BJ (cell line): ENCODE measurements around the gene PNLDC1. TPM values are rescaled to one million over a fixed set of nuclear protein-coding genes. Genes with fewer than 3 reads are reported as not detected.
A peak's percentile ranks its signal among the peaks of the same experiment; 100 is the strongest.
"Not testable (repeated sequence)": the region's sequence is repeated elsewhere in the genome, so short reads cannot be mapped to it uniquely, and the experiment has no call there.

Experiments used
- CTCF ChIA-PET: fragments of 350-600 bp; formaldehyde crosslinking; extraction: SDS; loops from one replicate; lab custom pipeline; 2021; ENCODE audit warnings: antibody characterized with exemption, inconsistent platforms; lab: Yijun Ruan, JAX
- POLR2A ChIA-PET: fragments of 300-600 bp; sonication (Branson Sonifier 250); formaldehyde crosslinking; extraction: SDS; loops from one replicate; lab custom pipeline; 2021; ENCODE audit warnings: antibody characterized with exemption; lab: Charles Lee
- DNase-seq: peaks from one replicate; pipeline ENCODE4 v3.0.0-alpha.2; 2011; ENCODE audit warnings: low read depth
- H3K27me3 ChIP-seq: 2 replicates; pipeline ENCODE4 v1.6.0; 2011; ENCODE audit warnings: low read length; ENCODE audit not compliant: control insufficient read depth, insufficient read depth
- H3K36me3 ChIP-seq: 2 replicates; pipeline ENCODE4 v1.5.1; 2011; ENCODE audit warnings: low read length; ENCODE audit not compliant: control insufficient read depth, insufficient read depth
- H3K4me3 ChIP-seq: 2 replicates; pipeline ENCODE4 v1.5.1; 2011; ENCODE audit warnings: low read depth, mild to moderate bottlenecking, control low read depth, low read length
- polyA plus RNA-seq: library from polyadenylated mRNA; depleted of rRNA; stranded (reverse); fragments of >200 nt; gene quantifications from 2 replicates; pipeline ENCODE4 v1.2.3, GENCODE V29; 2011; rRNA removed
- small RNA-seq: library from RNA; depleted of rRNA; stranded (forward); fragments of <200 nt; gene quantifications from one replicate; pipeline ENCODE3, GENCODE V24; 2012; ENCODE audit warnings: low replicate concordance, low read depth; ENCODE audit not compliant: insufficient read length
- TF ChIP-seq, protein P1 (sequence below): IDR thresholded peaks from 2 replicates; pipeline ENCODE4 v1.5.1; 2011; ENCODE audit warnings: low read depth, mild to moderate bottlenecking, control low read depth, inconsistent platforms, low read length, moderate library complexity; ENCODE audit not compliant: insufficient read depth

Gene PNLDC1
- polyA plus RNA-seq, 1 experiment: not detected

GRCh38 chr6:159862103-159862502 is 62.0 kb downstream of the PNLDC1 start:
- ChIA-PET POLR2A (no interaction called here), CTCF (interaction anchor here (1.1 to 9.9 kb wide), 3 partner anchors 11 to 593 kb away, joined by 3 to 95 read pairs (median 4); no protein-coding TSS in a partner anchor)
- no peaks in the 10 kb centered on the region for H3K36me3 ChIP-seq
- DNase-seq: no peak
- H3K27me3 ChIP-seq: peaks cover 4% of the 10 kb centered on the region; the same call in 1 of the 2 replicates
- TF ChIP-seq, protein P1, sequence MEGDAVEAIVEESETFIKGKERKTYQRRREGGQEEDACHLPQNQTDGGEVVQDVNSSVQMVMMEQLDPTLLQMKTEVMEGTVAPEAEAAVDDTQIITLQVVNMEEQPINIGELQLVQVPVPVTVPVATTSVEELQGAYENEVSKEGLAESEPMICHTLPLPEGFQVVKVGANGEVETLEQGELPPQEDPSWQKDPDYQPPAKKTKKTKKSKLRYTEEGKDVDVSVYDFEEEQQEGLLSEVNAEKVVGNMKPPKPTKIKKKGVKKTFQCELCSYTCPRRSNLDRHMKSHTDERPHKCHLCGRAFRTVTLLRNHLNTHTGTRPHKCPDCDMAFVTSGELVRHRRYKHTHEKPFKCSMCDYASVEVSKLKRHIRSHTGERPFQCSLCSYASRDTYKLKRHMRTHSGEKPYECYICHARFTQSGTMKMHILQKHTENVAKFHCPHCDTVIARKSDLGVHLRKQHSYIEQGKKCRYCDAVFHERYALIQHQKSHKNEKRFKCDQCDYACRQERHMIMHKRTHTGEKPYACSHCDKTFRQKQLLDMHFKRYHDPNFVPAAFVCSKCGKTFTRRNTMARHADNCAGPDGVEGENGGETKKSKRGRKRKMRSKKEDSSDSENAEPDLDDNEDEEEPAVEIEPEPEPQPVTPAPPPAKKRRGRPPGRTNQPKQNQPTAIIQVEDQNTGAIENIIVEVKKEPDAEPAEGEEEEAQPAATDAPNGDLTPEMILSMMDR: no peak
- H3K4me3 ChIP-seq: no peak overlapping the region

- not testable (repeated sequence) for H3K27me3 ChIP-seq, H3K36me3 ChIP-seq, H3K4me3 ChIP-seq
- POLR2A ChIA-PET: interaction anchor here (0.5 to 0.6 kb wide), 3 partner anchors 68 to 172 kb away, joined by 3 read pairs; no protein-coding TSS in a partner anchor
- DNase-seq: peak; percentile 15
- TF ChIP-seq, protein P1: peak; percentile 59
- CTCF ChIA-PET: interaction anchor here (0.6 to 9.9 kb wide), 19 partner anchors 8 to 670 kb away, joined by 3 to 95 read pairs (median 3); no protein-coding TSS in a partner anchor
Observed at GRCh38 chr6:159863341-159863740, 63.3 kb downstream of the PNLDC1 start.

GRCh38 chr6:159865226-159865920 is 65.3 kb downstream of the PNLDC1 start:
- peaks cover 4% of the 10 kb centered on the region; the same call in 1 of the 2 replicates for H3K27me3 ChIP-seq
- ChIA-PET CTCF (interaction anchor here (0.6 to 9.9 kb wide), 4 partner anchors 69 to 590 kb away, joined by 3 to 95 read pairs (median 16); no protein-coding TSS in a partner anchor), POLR2A (no interaction called here)
- H3K36me3 ChIP-seq: no peaks in the 10 kb centered on the region
- no peak for DNase-seq
- TF ChIP-seq, protein P1: no peak
- H3K4me3 ChIP-seq: no peak overlapping the region

DNA sequence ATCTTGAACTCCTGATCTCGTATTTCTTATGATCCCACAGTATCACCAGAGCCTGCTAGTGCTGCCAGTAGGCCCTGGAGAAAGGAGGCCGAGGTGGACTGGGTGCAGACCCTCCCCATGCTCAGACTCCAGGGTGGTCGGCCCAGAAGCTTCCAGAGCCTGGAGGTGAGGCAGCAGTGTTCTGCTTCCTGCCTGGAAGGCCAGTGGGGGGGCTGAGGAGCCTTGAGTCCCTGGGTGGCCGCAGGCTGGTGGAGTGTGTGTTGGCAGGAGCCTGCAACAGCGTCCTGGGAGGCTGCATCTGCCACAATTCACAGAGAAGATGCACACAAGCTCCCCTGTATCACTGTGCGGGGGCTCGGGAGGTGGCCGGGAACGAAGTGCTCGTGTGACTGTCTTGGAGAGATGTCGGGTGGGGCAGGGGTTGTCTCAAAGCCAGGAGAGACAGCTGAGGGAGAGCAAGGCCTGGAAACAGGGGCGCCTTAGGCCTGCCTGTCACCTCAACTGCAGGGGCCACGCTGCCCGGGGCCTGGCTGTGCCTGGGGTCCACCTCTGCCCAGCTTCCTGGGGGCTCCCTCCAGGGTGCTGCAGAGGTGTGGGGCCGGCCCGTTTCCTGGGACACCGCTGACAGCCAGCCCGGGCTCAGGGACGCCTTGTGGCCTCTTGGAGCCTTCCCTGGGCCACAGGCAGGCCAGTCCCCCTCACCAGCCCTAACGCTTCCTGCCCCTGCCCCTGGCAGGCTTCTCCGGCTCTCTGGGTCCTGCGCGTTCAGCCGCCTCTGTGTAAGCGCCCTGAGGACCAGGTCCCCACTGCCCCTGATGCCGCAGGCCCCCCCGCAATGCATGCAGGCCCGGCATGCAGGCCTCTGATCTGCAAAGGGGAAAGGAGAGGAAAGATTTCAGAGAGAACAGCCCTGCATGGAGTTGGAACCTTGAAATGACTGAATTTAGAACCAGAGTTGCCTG is 66.5 kb downstream of the PNLDC1 start:
- CTCF ChIA-PET: interaction anchor here (1.0 to 9.9 kb wide), 2 partner anchors 75 to 589 kb away, joined by 5 to 95 read pairs; no protein-coding TSS in a partner anchor
- no peak for DNase-seq
- POLR2A ChIA-PET: no interaction called here
- Histone ChIP-seq H3K36me3 (no peaks in the 10 kb centered on the region), H3K4me3 (no peak overlapping the region), H3K27me3 (0 out of 2 replicates have a peak, but pooled peaks cover under 1% of the 10 kb centered on the region)
- TF ChIP-seq, protein P1: no peak

Small RNA genes within 50 kb of the gene (small RNA-seq; reads per million reads assigned to genes)
- gene SNORA20 (1,243 reads per million, percentile 97 among the genes with 10 or more reads in this experiment), gene SNORA29 (not detected)

Other genes with a start within 250 kb of the PNLDC1 start
- 39.4 and 42.1 TPM in 2 replicates for gene SOD2, start 107.0 kb upstream of the PNLDC1 start, polyA plus RNA-seq
- 10.0 and 23.3 TPM in 2 replicates for gene WTAP, start 72.8 kb upstream of the PNLDC1 start, polyA plus RNA-seq
- gene ACAT2, start 38.2 kb upstream of the PNLDC1 start, polyA plus RNA-seq: 12.5 and 16.0 TPM in 2 replicates
- gene TCP1, start 10.7 kb upstream of the PNLDC1 start, polyA plus RNA-seq: 107 and 144 TPM in 2 replicates
- gene MRPL18, start 9.8 kb upstream of the PNLDC1 start, polyA plus RNA-seq: 83.6 and 109 TPM in 2 replicates
- gene MAS1, start 90.7 kb downstream of the PNLDC1 start, polyA plus RNA-seq: not detected in 2 replicates
- gene IGF2R, start 168.8 kb downstream of the PNLDC1 start, polyA plus RNA-seq: 27.1 and 39.4 TPM in 2 replicates